ENCODE data around the gene TEDDM1.
"Not testable (repeated sequence)": the region's sequence is repeated elsewhere in the genome, so short reads cannot be mapped to it uniquely, and the experiment has no call there.

The TEDDM1 gene

GRCh38 chr1:182400567-182400966, at the start of gene TEDDM1:
Gene TEDDM1, minus strand, starts transcription at chr1:182400667. Its CDS starts 182 bp downstream, at chr1:182400485.
- no peak for DNase-seq

- no peak for DNase-seq
Observed at GRCh38 chr1:182450087-182450486, 49.6 kb upstream of the TEDDM1 start, which contains the start of gene RGSL1. Gene RGSL1, plus strand, starts transcription at chr1:182450146. Its CDS starts 20 bp downstream, at chr1:182450166.

- DNase-seq = no peak
Observed at GRCh38 chr1:182447660-182448059, 47.2 kb upstream of the TEDDM1 start.

- not testable (repeated sequence) for DNase-seq
Observed at GRCh38 chr1:182447124-182447523, 46.7 kb upstream of the TEDDM1 start.

- peak; percentile 43 for DNase-seq
Observed at GRCh38 chr1:182446033-182446669, 45.7 kb upstream of the TEDDM1 start.

- no peak for DNase-seq
Observed at GRCh38 chr1:182444497-182444896, 44.0 kb upstream of the TEDDM1 start.

- no peak for DNase-seq
Observed at GRCh38 chr1:182442333-182442732, 41.9 kb upstream of the TEDDM1 start.

- no peak for DNase-seq
Observed at GRCh38 chr1:182441719-182442118, 41.3 kb upstream of the TEDDM1 start.

GRCh38 chr1:182438326-182438725, 37.9 kb upstream of the TEDDM1 start:
- DNase-seq = no peak

GRCh38 chr1:182433580-182433979, 33.1 kb upstream of the TEDDM1 start:
- DNase-seq = no peak

- DNase-seq = no peak
Observed at GRCh38 chr1:182431278-182431677, 30.8 kb upstream of the TEDDM1 start.

- DNase-seq = no peak
Observed at GRCh38 chr1:182430263-182431068, 30.0 kb upstream of the TEDDM1 start.

- no peak for DNase-seq
Observed at GRCh38 chr1:182428043-182428442, 27.6 kb upstream of the TEDDM1 start.

GRCh38 chr1:182426442-182427430, 26.3 kb upstream of the TEDDM1 start:
- DNase-seq = no peak

GRCh38 chr1:182415789-182416188, 15.3 kb upstream of the TEDDM1 start:
- no peak for DNase-seq

- DNase-seq = no peak
Observed at GRCh38 chr1:182413969-182414368, 13.5 kb upstream of the TEDDM1 start.

- no peak for DNase-seq
Observed at GRCh38 chr1:182413486-182413885, 13.0 kb upstream of the TEDDM1 start.

GRCh38 chr1:182410620-182411273, 10.3 kb upstream of the TEDDM1 start:
- no peak for DNase-seq

GRCh38 chr1:182410138-182410537, 9.7 kb upstream of the TEDDM1 start:
- DNase-seq = no peak

- DNase-seq = no peak
Observed at GRCh38 chr1:182408435-182409075, 8.1 kb upstream of the TEDDM1 start.

GRCh38 chr1:182407724-182408123, 7.3 kb upstream of the TEDDM1 start:
- no peak for DNase-seq

- DNase-seq = no peak
Observed at GRCh38 chr1:182406012-182406411, 5.5 kb upstream of the TEDDM1 start.
